GM12864 (cell line): ENCODE data around the gene NECTIN2.
"Not testable (repeated sequence)": the region's sequence is repeated elsewhere in the genome, so short reads cannot be mapped to it uniquely, and the experiment has no call there.

Experiments
- DNase-seq: peaks from one replicate; pipeline ENCODE4 v3.0.0-alpha.2; 2011; ENCODE audit warnings: low read depth
- H3K4me3 ChIP-seq: 2 replicates; pipeline ENCODE4 v1.5.1; 2011; ENCODE audit warnings: mild to moderate bottlenecking, low read depth, low read length, control low read depth
- CTCF ChIP-seq: IDR thresholded peaks from 2 replicates; pipeline ENCODE4 v1.5.1; 2011; ENCODE audit warnings: low read depth, mild to moderate bottlenecking, moderate library complexity, low read length, control low read depth, inconsistent platforms; ENCODE audit errors: missing control alignments

Gene NECTIN2

GRCh38 chr19:44856421-44857083 is 10.5 kb downstream of the NECTIN2 start:
- DNase-seq = no peak
- TF ChIP-seq CTCF = no peak
- no peak overlapping the region for H3K4me3 ChIP-seq

- H3K4me3 ChIP-seq = no peak overlapping the region
- no peak for DNase-seq
- TF ChIP-seq CTCF = no peak
Observed at GRCh38 chr19:44857837-44858236, 11.7 kb downstream of the NECTIN2 start.

- not testable (repeated sequence) for H3K4me3 ChIP-seq, DNase-seq
Observed at GRCh38 chr19:44861576-44861975, 15.5 kb downstream of the NECTIN2 start.

GRCh38 chr19:44863990-44864389 is 17.9 kb downstream of the NECTIN2 start:
- H3K4me3 ChIP-seq = no peak overlapping the region
- DNase-seq = no peak
- no peak for TF ChIP-seq CTCF

- no peak overlapping the region for H3K4me3 ChIP-seq
- no peak for TF ChIP-seq CTCF
- no peak for DNase-seq
Observed at GRCh38 chr19:44865196-44865767, 19.2 kb downstream of the NECTIN2 start.

GRCh38 chr19:44866664-44867063 is 20.6 kb downstream of the NECTIN2 start:
- no peak for DNase-seq
- H3K4me3 ChIP-seq = no peak overlapping the region
- TF ChIP-seq CTCF = no peak

GRCh38 chr19:44867578-44867977 is 21.5 kb downstream of the NECTIN2 start:
- DNase-seq = no peak
- no peak overlapping the region for H3K4me3 ChIP-seq
- TF ChIP-seq CTCF = no peak
